CD4-positive, alpha-beta memory T cell (primary cell): ENCODE data around the gene GIMD1. TPM values are rescaled to one million over a fixed set of nuclear protein-coding genes. Genes with fewer than 3 reads are reported as not detected.

ENCODE experiments used
- CTCF ChIA-PET: fragments of 350-600 bp; sonication (Branson Sonifier 250); formaldehyde crosslinking; loops from one replicate; lab custom pipeline; 2021; ENCODE audit warnings: inconsistent platforms; ENCODE audit not compliant: partially characterized antibody; lab: Charles Lee
- POLR2A ChIA-PET: fragments of 350-600 bp; sonication (Branson Sonifier 250); formaldehyde crosslinking; loops from one replicate; lab custom pipeline; 2021; ENCODE audit not compliant: partially characterized antibody; lab: Charles Lee
- DNase-seq, 5 donors: peaks; one replicate each; pipeline versions ENCODE4 v3.0.0 to v3.0.0-alpha.2; 2020 to 2022; ENCODE audit warnings: mixed read lengths in 1 of 5
- H3K27ac ChIP-seq: one replicate; pipeline ENCODE4 v1.7.0; 2013; ENCODE audit warnings: low read depth, low read length
- H3K27me3 ChIP-seq: 2 replicates; pipeline ENCODE4 v1.7.0; 2013; ENCODE audit warnings: mild to moderate bottlenecking, low read length, moderate library complexity; ENCODE audit not compliant: insufficient read depth
- H3K36me3 ChIP-seq: 2 replicates; pipeline ENCODE4 v1.7.0; 2013; ENCODE audit warnings: mild to moderate bottlenecking, low read length, moderate library complexity; ENCODE audit not compliant: insufficient read depth
- H3K4me1 ChIP-seq: 2 replicates; pipeline ENCODE4 v1.7.0; 2013; ENCODE audit warnings: mild to moderate bottlenecking, low read length, moderate library complexity; ENCODE audit not compliant: insufficient read depth
- H3K4me3 ChIP-seq, 2 donors: one replicate each; pipeline ENCODE4 v1.7.0; 2013; ENCODE audit warnings: low read length in 2 of 2, mild to moderate bottlenecking in 1 of 2
- H3K9me3 ChIP-seq, 2 donors: one replicate each; pipeline ENCODE4 v1.7.0; 2013; ENCODE audit warnings: low read length in 2 of 2, control low read depth in 1 of 2; ENCODE audit not compliant: control insufficient read depth in 1 of 2
- H3K27ac Mint-ChIP-seq, 7 donors: one replicate each; pipeline ENCODE4 v1.8.0; 2020 to 2021; ENCODE audit warnings: mixed read lengths in 7 of 7, mild to moderate bottlenecking in 6 of 7, inconsistent platforms in 3 of 7, moderate library complexity in 3 of 7
- H3K27me3 Mint-ChIP-seq, 2 donors: one replicate each; pipeline ENCODE4 v1.8.0; 2020 to 2021; ENCODE audit warnings: mixed read lengths in 2 of 2
- H3K36me3 Mint-ChIP-seq, 2 donors: one replicate each; pipeline ENCODE4 v1.8.0; 2020 to 2021; ENCODE audit warnings: mixed read lengths in 2 of 2, inconsistent platforms in 1 of 2, mild to moderate bottlenecking in 1 of 2
- H3K4me1 Mint-ChIP-seq, 4 donors: one replicate each; pipeline ENCODE4 v1.8.0; 2020 to 2021; ENCODE audit warnings: mixed read lengths in 4 of 4, mild to moderate bottlenecking in 1 of 4
- H3K4me3 Mint-ChIP-seq, 8 donors: one replicate each; pipeline ENCODE4 v1.8.0; 2020 to 2021; ENCODE audit warnings: mixed read lengths in 8 of 8, mild to moderate bottlenecking in 7 of 8, moderate library complexity in 6 of 8, inconsistent platforms in 3 of 8
- H3K9me3 Mint-ChIP-seq, 8 donors: one replicate each; pipeline ENCODE4 v1.8.0; 2020 to 2021; ENCODE audit warnings: mixed read lengths in 8 of 8, mild to moderate bottlenecking in 5 of 8, inconsistent platforms in 3 of 8, moderate library complexity in 1 of 8
- intact Hi-C: fragments of 100-400 bp; cut with micrococcal nuclease; formaldehyde crosslinking; loops from one replicate; pipeline ENCODE4 v1.15.1; 2023
- polyA plus RNA-seq, 2 donors: library from polyadenylated mRNA; unstranded; fragments of 300-500 nt; fragmentation: Illumina TruSeq; gene quantifications; one replicate each; pipeline ENCODE4 v1.2.3, GENCODE V29; 2021
- total RNA-seq, 2 experiments: library from RNA; stranded (reverse); gene quantifications; one replicate each; pipeline ENCODE4 v1.2.3, GENCODE V29; 2021

Gene GIMD1
- total and polyA plus RNA-seq, 4 experiments from 2014 or later = not detected

GRCh38 chr4:106385853-106386393 is 17.3 kb upstream of the GIMD1 start:
- H3K27me3 ChIP-seq = no peaks in the 10 kb centered on the region
- H3K27ac Mint-ChIP-seq = no peak overlapping the region
- no peak overlapping the region for H3K4me3 Mint-ChIP-seq
- no peaks in the 10 kb centered on the region for H3K9me3 ChIP-seq
- no peak overlapping the region for H3K27ac ChIP-seq
- no peaks in the 10 kb centered on the region for H3K4me1 Mint-ChIP-seq
- H3K4me3 ChIP-seq = no peak overlapping the region
- H3K36me3 Mint-ChIP-seq = no peaks in the 10 kb centered on the region
- ChIA-PET CTCF (no interaction called here), POLR2A (no interaction called here)
- intact Hi-C loops = no loop called here
- no peaks in the 10 kb centered on the region for H3K36me3 ChIP-seq
- peaks cover 0 to 7% (median 0%) of the 10 kb centered on the region in 8 donors for H3K9me3 Mint-ChIP-seq
- no peaks in the 10 kb centered on the region for H3K27me3 Mint-ChIP-seq
- no peak for DNase-seq
- H3K4me1 ChIP-seq = no peaks in the 10 kb centered on the region

DNA sequence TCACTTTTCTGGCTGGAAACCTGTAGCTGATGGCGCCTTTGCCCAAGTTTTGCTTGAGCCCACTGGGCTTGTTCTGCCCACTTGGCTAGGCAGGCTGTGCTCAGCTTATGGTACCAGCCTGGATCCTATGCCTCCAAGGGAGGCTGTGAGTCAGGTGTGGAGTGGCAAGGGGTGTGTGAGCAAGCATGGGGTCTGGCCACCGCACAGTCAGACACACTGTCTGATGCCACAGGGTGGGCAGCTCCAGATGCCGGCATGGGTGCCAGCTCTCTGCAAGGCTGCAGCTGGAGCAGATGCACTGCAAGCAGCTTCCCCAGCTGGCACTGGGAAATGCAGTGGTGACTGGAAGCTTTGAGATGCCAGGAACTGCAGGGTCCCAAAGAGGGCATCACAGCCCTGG is 16.3 kb upstream of the GIMD1 start:
- ChIA-PET POLR2A (interaction anchor here (0.7 kb wide), 1 partner anchor 632 kb away, joined by 3 read pairs; no protein-coding TSS in a partner anchor), CTCF (no interaction called here)
- peaks cover 0 to 2% of the 10 kb centered on the region in 2 donors for H3K27me3 Mint-ChIP-seq
- no peaks in the 10 kb centered on the region for H3K4me1 ChIP-seq
- no peak for DNase-seq
- H3K36me3 ChIP-seq = no peaks in the 10 kb centered on the region
- peaks cover 0 to 7% (median 0%) of the 10 kb centered on the region in 8 donors for H3K9me3 Mint-ChIP-seq
- no peaks in the 10 kb centered on the region for H3K36me3 Mint-ChIP-seq
- intact Hi-C loops = no loop called here
- no peak overlapping the region for H3K27ac ChIP-seq
- H3K4me3 ChIP-seq = no peak overlapping the region
- H3K4me1 Mint-ChIP-seq = no peaks in the 10 kb centered on the region
- H3K27me3 ChIP-seq = no peaks in the 10 kb centered on the region
- H3K27ac Mint-ChIP-seq = no peak overlapping the region
- H3K9me3 ChIP-seq = no peaks in the 10 kb centered on the region
- H3K4me3 Mint-ChIP-seq = no peak overlapping the region

DNA sequence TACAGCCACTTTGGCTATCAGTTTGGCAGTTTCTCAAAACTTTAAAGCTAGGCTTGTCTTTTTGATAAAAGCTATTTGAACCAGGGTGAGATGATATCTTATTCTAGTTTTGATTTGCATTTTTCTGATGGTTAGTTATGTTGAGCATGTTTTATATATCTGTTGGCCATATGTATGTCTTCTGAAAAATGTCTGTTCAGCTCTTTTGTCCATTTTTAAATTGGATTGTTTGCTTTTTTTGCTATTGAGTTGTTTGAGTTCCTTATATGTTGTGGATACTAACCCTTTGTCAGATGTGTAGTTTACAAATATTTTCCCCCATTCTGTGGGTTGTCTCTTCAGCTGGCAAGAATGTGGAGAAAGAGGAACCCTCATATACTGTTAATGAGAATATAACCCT is 11.6 kb upstream of the GIMD1 start:
- peaks cover 0 to 2% (median 0%) of the 10 kb centered on the region in 8 donors for H3K9me3 Mint-ChIP-seq
- H3K27me3 ChIP-seq = no peaks in the 10 kb centered on the region
- H3K36me3 ChIP-seq = no peaks in the 10 kb centered on the region
- ChIA-PET POLR2A (no interaction called here), CTCF (no interaction called here)
- peaks cover 6 to 8% of the 10 kb centered on the region in 2 donors for H3K27me3 Mint-ChIP-seq
- H3K9me3 ChIP-seq = no peaks in the 10 kb centered on the region
- H3K4me1 Mint-ChIP-seq = no peaks in the 10 kb centered on the region
- no peak for DNase-seq
- intact Hi-C loops = no loop called here
- no peaks in the 10 kb centered on the region for H3K36me3 Mint-ChIP-seq
- no peaks in the 10 kb centered on the region for H3K4me1 ChIP-seq
- no peak overlapping the region for H3K27ac ChIP-seq
- H3K27ac Mint-ChIP-seq = no peak overlapping the region
- no peak overlapping the region for H3K4me3 Mint-ChIP-seq
- no peak overlapping the region for H3K4me3 ChIP-seq

DNA sequence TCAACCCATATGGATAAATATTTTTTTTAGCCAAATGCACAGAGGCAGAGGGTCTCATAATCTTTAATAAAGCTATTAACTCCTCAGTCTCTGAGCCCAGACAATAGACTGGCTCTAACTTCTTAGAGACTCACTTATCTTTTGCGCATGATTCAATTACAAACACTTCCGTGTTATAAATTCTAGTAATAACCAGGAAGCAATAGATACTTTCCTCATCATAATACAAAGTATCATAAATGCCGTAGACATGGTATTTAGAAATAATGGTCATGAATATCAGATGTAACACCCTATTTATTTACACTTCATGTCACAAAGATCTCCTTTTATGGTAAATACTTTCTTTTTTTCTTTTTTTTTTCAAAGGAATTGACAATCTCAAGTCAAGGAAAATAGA is 4.4 kb upstream of the GIMD1 start:
- H3K9me3 Mint-ChIP-seq = no peaks in the 10 kb centered on the region
- Histone ChIP-seq H3K27ac (no peak overlapping the region), H3K27me3 (no peaks in the 10 kb centered on the region), H3K36me3 (no peaks in the 10 kb centered on the region), H3K9me3 (no peaks in the 10 kb centered on the region), H3K4me1 (no peaks in the 10 kb centered on the region), H3K4me3 (no peak overlapping the region)
- peaks cover 10 to 14% of the 10 kb centered on the region in 2 donors for H3K27me3 Mint-ChIP-seq
- H3K4me3 Mint-ChIP-seq = no peak overlapping the region
- DNase-seq = no peak
- ChIA-PET CTCF (no interaction called here), POLR2A (no interaction called here)
- H3K4me1 Mint-ChIP-seq = peaks cover 0 to 4% (median 0%) of the 10 kb centered on the region in 4 donors
- intact Hi-C loops = no loop called here
- H3K27ac Mint-ChIP-seq = no peak overlapping the region
- H3K36me3 Mint-ChIP-seq = no peaks in the 10 kb centered on the region

GRCh38 chr4:106371161-106371560 is 2.6 kb upstream of the GIMD1 start:
- POLR2A ChIA-PET = no interaction called here
- H3K27me3 ChIP-seq = no peaks in the 10 kb centered on the region
- Mint-ChIP-seq H3K27ac (no peak overlapping the region), H3K4me3 (no peak overlapping the region), H3K36me3 (no peaks in the 10 kb centered on the region), H3K9me3 (no peaks in the 10 kb centered on the region), H3K27me3 (peaks cover 14% of the 10 kb centered on the region in 2 donors), H3K4me1 (peaks cover 0 to 4% (median 0%) of the 10 kb centered on the region in 4 donors)
- H3K4me3 ChIP-seq = no peak overlapping the region
- CTCF ChIA-PET = no interaction called here
- no peaks in the 10 kb centered on the region for H3K36me3 ChIP-seq
- no peaks in the 10 kb centered on the region for H3K4me1 ChIP-seq
- DNase-seq = no peak
- intact Hi-C loops = no loop called here
- no peaks in the 10 kb centered on the region for H3K9me3 ChIP-seq
- no peak overlapping the region for H3K27ac ChIP-seq

DNA sequence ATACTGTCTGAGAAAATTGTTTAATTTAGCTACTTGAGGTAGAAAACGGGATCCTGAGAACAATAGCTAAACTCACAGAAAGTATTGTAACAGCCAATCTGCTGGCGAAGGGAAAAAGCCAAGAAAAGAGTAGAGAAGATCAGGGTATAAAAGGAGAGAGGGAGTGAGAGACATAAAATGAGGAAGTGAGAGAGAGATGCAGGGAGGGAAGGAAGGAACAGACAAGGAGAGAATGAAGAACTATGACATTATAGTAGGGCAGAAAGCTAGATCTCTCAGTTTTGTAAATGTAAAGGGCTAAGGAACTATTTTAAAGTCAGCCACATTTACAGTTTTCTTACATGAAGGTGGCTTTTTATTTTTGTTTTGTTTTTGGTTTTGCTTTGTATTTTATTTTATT is 1.6 kb upstream of the GIMD1 start:
- CTCF ChIA-PET = no interaction called here
- peaks cover 0 to 4% (median 0%) of the 10 kb centered on the region in 4 donors for H3K4me1 Mint-ChIP-seq
- POLR2A ChIA-PET = no interaction called here
- H3K9me3 Mint-ChIP-seq = no peaks in the 10 kb centered on the region
- H3K27ac ChIP-seq = no peak overlapping the region
- H3K36me3 Mint-ChIP-seq = no peaks in the 10 kb centered on the region
- no peaks in the 10 kb centered on the region for H3K27me3 ChIP-seq
- no peak overlapping the region for H3K27ac Mint-ChIP-seq
- intact Hi-C loops = no loop called here
- no peak overlapping the region for H3K4me3 Mint-ChIP-seq
- no peak for DNase-seq
- H3K4me3 ChIP-seq = no peak overlapping the region
- H3K4me1 ChIP-seq = no peaks in the 10 kb centered on the region
- H3K9me3 ChIP-seq = no peaks in the 10 kb centered on the region
- H3K36me3 ChIP-seq = no peaks in the 10 kb centered on the region
- peaks cover 11 to 14% of the 10 kb centered on the region in 2 donors for H3K27me3 Mint-ChIP-seq

- ChIA-PET CTCF (no interaction called here), POLR2A (no interaction called here)
- H3K4me3 Mint-ChIP-seq = no peak overlapping the region
- Histone ChIP-seq H3K9me3 (no peaks in the 10 kb centered on the region), H3K27ac (no peak overlapping the region), H3K4me3 (no peak overlapping the region), H3K27me3 (no peaks in the 10 kb centered on the region), H3K4me1 (no peaks in the 10 kb centered on the region), H3K36me3 (no peaks in the 10 kb centered on the region)
- H3K27me3 Mint-ChIP-seq = peaks cover 12 to 13% of the 10 kb centered on the region in 2 donors
- no peaks in the 10 kb centered on the region for H3K36me3 Mint-ChIP-seq
- H3K27ac Mint-ChIP-seq = no peak overlapping the region
- intact Hi-C loops = no loop called here
- peak in 4 of 5 donors; percentile 1 to 3 (median 3) for DNase-seq
- no peaks in the 10 kb centered on the region for H3K9me3 Mint-ChIP-seq
- H3K4me1 Mint-ChIP-seq = peaks cover 0 to 4% (median 0%) of the 10 kb centered on the region in 4 donors
These were observed 980 bp upstream of the GIMD1 start for GRCh38 chr4:106369456-106370060.
